ENCODE measurements around the gene GNAI3. TPM values are rescaled to one million over a fixed set of nuclear protein-coding genes. Genes with fewer than 3 reads are reported as not detected.

The GNAI3 gene
- total and polyA plus RNA-seq, 2 of the 13 experiments (the other 11 are each of a cell fraction or from before 2014, with no cell fraction given), result 4.3 to 9.0 TPM

- TF ChIP-seq ZBTB4 (CRISPR knock-in tag; IDR thresholded peaks at IDR 0.05; ENCODE audit: borderline replicate concordance) (no peak), ZNF326 (CRISPR knock-in tag; IDR thresholded peaks at IDR 0.05; ENCODE audit: borderline replicate concordance) (no peak), MZF1 (CRISPR knock-in tag; IDR thresholded peaks at IDR 0.05; ENCODE audit: borderline replicate concordance) (0 out of 2 replicates have a peak, but pooled peaks have one; percentile 20), GABPA (IDR thresholded peaks at IDR 0.05; ENCODE audit: low read depth, low read length) (peak; percentile 91), GABPA (CRISPR knock-in tag; IDR thresholded peaks at IDR 0.05; ENCODE audit: low read depth) (peak; percentile 99), DBP (CRISPR knock-in tag; IDR thresholded peaks at IDR 0.05; ENCODE audit: not compliant biosample characterization) (no peak), SP5 (CRISPR knock-in tag; IDR thresholded peaks at IDR 0.05; ENCODE audit: borderline replicate concordance, low read depth) (no peak), MAZ (IDR thresholded peaks at IDR 0.05; ENCODE audit: borderline replicate concordance, low read depth, low read length) (peak; percentile 35; the same call in 1 of the 2 replicates), MAZ (CRISPR knock-in tag; IDR thresholded peaks at IDR 0.05; ENCODE audit: low read depth) (peak; percentile 88), RARG (CRISPR knock-in tag; IDR thresholded peaks at IDR 0.05; ENCODE audit: low read depth) (no peak), ZFP36L1 (CRISPR knock-in tag; IDR thresholded peaks at IDR 0.05) (0 out of 2 replicates have a peak, but pooled peaks have one; percentile 41), ZNF383 (CRISPR knock-in tag; IDR thresholded peaks at IDR 0.05; ENCODE audit: borderline replicate concordance) (no peak), ZNF567 (CRISPR knock-in tag; IDR thresholded peaks at IDR 0.05; ENCODE audit: borderline replicate concordance) (no peak), ZNF446 (CRISPR knock-in tag; IDR thresholded peaks at IDR 0.05) (0 out of 2 replicates have a peak, but pooled peaks have one; percentile 18), ZNF746 (CRISPR knock-in tag; IDR thresholded peaks at IDR 0.05) (peak; percentile 70), ZNF564 (CRISPR knock-in tag; IDR thresholded peaks at IDR 0.05) (peak; percentile 66; the same call in 1 of the 2 replicates), MED1 (CRISPR knock-in tag; IDR thresholded peaks at IDR 0.05) (peak; percentile 51), FOXP1 (IDR thresholded peaks at IDR 0.05) (no peak), FOXP1 (CRISPR knock-in tag; IDR thresholded peaks at IDR 0.05) (no peak), ZNF552 (CRISPR knock-in tag; IDR thresholded peaks at IDR 0.05; ENCODE audit: borderline replicate concordance) (no peak), CTCF (CRISPR knock-in tag; IDR thresholded peaks at IDR 0.05) (peak; percentile 17; the same call in 1 of the 2 replicates), TEAD3 (CRISPR knock-in tag; optimal IDR thresholded peaks at IDR 0.05; ENCODE audit: borderline replicate concordance) (peak; percentile 25), ZSCAN12 (CRISPR knock-in tag; IDR thresholded peaks at IDR 0.05) (no peak), RORA (CRISPR knock-in tag; IDR thresholded peaks at IDR 0.05) (no peak), ZNF530 (CRISPR knock-in tag; IDR thresholded peaks at IDR 0.05; ENCODE audit: low read depth) (no peak)
Measured at GRCh38 chr1:109548321-109549267, at the start of gene GNAI3 (continued).
